Astrocyte of the spinal cord (primary cell): ENCODE results near the gene CX3CL1.
A peak's percentile ranks its signal among the peaks of the same experiment; 100 is the strongest.

Source experiments
- DNase-seq: peaks from one replicate; pipeline ENCODE4 v3.0.0; 2011; ENCODE audit warnings: low read depth, low spot score
- H3K4me3 ChIP-seq: 2 replicates; pipeline ENCODE4 v1.5.1; 2011; ENCODE audit warnings: low read depth, mild to moderate bottlenecking, low read length, moderate library complexity
- CTCF ChIP-seq: IDR thresholded peaks from 2 replicates; pipeline ENCODE4 v1.5.1; 2012; ENCODE audit warnings: low read depth, mild to moderate bottlenecking, low read length, inconsistent platforms
- in situ Hi-C: cut with HindIII; loops from 2 replicates; pipeline ENCODE4 v1.10.0; 2017; ENCODE audit warnings: low sequenced_read_pairs

The CX3CL1 gene

GRCh38 chr16:57372372-57373116 lies at the start of gene CX3CL1:
CX3CL1 (plus strand) TSS chr16:57372490; CDS start chr16:57372569, 79 bp downstream.
- peak; percentile 53 for DNase-seq
- TF ChIP-seq CTCF, result no peak
- peak within 1 kb of the TSS; percentile 31 for H3K4me3 ChIP-seq
- in situ Hi-C loops, result no loop called here

DNA sequence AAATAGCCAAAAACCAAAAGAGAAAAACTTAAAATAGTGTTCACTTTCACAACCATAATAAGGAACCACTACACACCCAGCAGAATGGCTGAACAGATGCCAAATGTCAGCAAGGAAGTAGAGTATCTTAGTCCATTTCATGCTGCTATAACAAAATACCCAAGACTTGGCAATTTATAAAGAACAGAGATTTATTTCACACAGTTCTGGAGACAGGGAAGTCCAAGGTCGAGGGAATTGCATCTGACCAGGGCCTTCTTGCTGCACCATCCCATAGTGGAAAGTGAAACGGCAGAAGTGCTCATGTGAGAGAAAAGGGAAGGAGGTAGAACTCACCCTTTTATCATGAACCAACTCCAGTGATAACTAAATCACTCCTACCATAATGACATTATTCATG lies 47.5 kb upstream of the CX3CL1 start:
- DNase-seq, result no peak
- H3K4me3 ChIP-seq, result no peak overlapping the region
- in situ Hi-C loops, result no loop called here
- TF ChIP-seq CTCF, result no peak

- no peak for DNase-seq
- in situ Hi-C loops, result no loop called here
- no peak overlapping the region for H3K4me3 ChIP-seq
- no peak for TF ChIP-seq CTCF
Measured at GRCh38 chr16:57325458-57325857, 46.8 kb upstream of the CX3CL1 start.

- no peak for TF ChIP-seq CTCF
- no peak overlapping the region for H3K4me3 ChIP-seq
- in situ Hi-C loops, result no loop called here
- no peak for DNase-seq
Measured at GRCh38 chr16:57329718-57330327, 42.5 kb upstream of the CX3CL1 start.

DNA sequence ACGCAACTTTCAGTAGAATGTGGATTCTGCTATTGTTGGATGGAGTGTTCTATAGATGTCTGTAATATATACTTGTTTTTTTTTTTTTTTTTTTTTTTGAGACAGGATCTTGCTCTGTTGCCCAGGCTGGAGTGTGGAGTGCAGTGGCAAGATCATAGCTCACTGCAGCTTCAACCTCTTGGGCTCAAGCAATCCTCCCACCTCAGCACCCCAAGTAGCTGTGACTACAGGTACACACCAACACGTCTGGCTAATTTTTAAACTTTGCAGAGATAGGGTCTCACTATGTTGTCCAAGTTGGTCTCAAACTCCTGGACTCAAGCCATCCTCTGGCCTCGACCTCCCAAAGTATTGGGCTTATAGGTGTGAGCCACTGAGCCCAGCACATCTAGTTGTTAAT lies 40.9 kb upstream of the CX3CL1 start:
- in situ Hi-C loops, result no loop called here
- no peak for DNase-seq
- H3K4me3 ChIP-seq, result no peak overlapping the region
- no peak for TF ChIP-seq CTCF

- TF ChIP-seq CTCF, result no peak
- no peak for DNase-seq
- in situ Hi-C loops, result no loop called here
- no peak overlapping the region for H3K4me3 ChIP-seq
Measured at GRCh38 chr16:57333402-57333801, 38.9 kb upstream of the CX3CL1 start.
